Prostate gland (tissue), 2 donors: ENCODE data around the gene CCDC92.

Experiments
- CTCF ChIP-seq, 4 experiments: fragments of 200-600 bp in 2 of 4; fragments of 450-650 bp in 2 of 4; sonication (generic) in 2 of 4; IDR thresholded peaks; 1 replicate in 3 of 4; 2 replicates in 1 of 4; pipeline ENCODE4 v1.5.1; 2016 to 2019; ENCODE audit warnings: antibody characterized with exemption in 4 of 4, mild to moderate bottlenecking in 2 of 4, moderate library complexity in 2 of 4
- POLR2A ChIP-seq: fragments of 450-650 bp; IDR thresholded peaks from one replicate; pipeline ENCODE4 v1.6.1; 2016; ENCODE audit warnings: antibody characterized with exemption, mild to moderate bottlenecking
- POLR2AphosphoS5 ChIP-seq: sonication (generic); formaldehyde crosslinking; IDR thresholded peaks from one replicate; pipeline ENCODE4 v1.6.1; 2017; ENCODE audit warnings: antibody characterized with exemption

GRCh38 chr12:123941000-123941399 lies 31.6 kb downstream of the CCDC92 start:
- TF ChIP-seq CTCF (IDR thresholded peaks at IDR 0.05), result no peak
- no peak for TF ChIP-seq POLR2A
- TF ChIP-seq POLR2AphosphoS5, result no peak
